Thoracic aorta (tissue), 2 donors: ENCODE results near the gene PDE3B. TPM values are rescaled to one million over a fixed set of nuclear protein-coding genes. Genes with fewer than 3 reads are reported as not detected.

ENCODE experiments used
- ATAC-seq: fragments of 150-250 bp; one replicate; pipeline ENCODE4 v1.8.0; 2017; ENCODE audit warnings: low read depth; ENCODE audit not compliant: insufficient number of reproducible peaks, low FRiP score
- DNase-seq: peaks from one replicate; pipeline ENCODE4 v3.0.0-alpha.2; 2020; ENCODE audit warnings: low spot score
- H3K27ac ChIP-seq, 2 donors: fragments of 200-600 bp; sonication (generic); 1 replicate in 1 of 2; 2 replicates in 1 of 2; pipeline ENCODE4 v1.5.1; 2016; ENCODE audit warnings: mild to moderate bottlenecking in 2 of 2, moderate library complexity in 2 of 2
- H3K27me3 ChIP-seq: fragments of 200-600 bp; sonication (generic); replicated peaks from 2 replicates; pipeline ENCODE4 v1.6.0; 2016; ENCODE audit warnings: mild to moderate bottlenecking; ENCODE audit not compliant: insufficient read depth
- H3K36me3 ChIP-seq: fragments of 200-600 bp; sonication (generic); one replicate; pipeline ENCODE4 v1.5.1; 2016
- H3K4me1 ChIP-seq, 2 donors: fragments of 200-600 bp; sonication (generic); 1 replicate in 1 of 2; 2 replicates in 1 of 2; pipeline versions ENCODE4 v1.5.1 to v1.6.0; 2016; ENCODE audit warnings: low read depth in 2 of 2, mild to moderate bottlenecking in 1 of 2; ENCODE audit not compliant: control insufficient read depth in 1 of 2
- H3K4me3 ChIP-seq: fragments of 200-600 bp; sonication (generic); 2 replicates; pipeline ENCODE4 v1.5.1; 2016; ENCODE audit warnings: mild to moderate bottlenecking
- H3K9me3 ChIP-seq: fragments of 200-600 bp; sonication (generic); 2 replicates; pipeline ENCODE4 v1.5.1; 2016
- CTCF ChIP-seq: fragments of 200-600 bp; sonication (generic); IDR thresholded peaks from one replicate; pipeline ENCODE4 v1.5.1; 2019; ENCODE audit warnings: antibody characterized with exemption
- total RNA-seq, 2 donors: library from RNA; depleted of rRNA; stranded (reverse); fragments of >200 nt; gene quantifications; one replicate each; pipeline versions ENCODE4 v1.1.0 to v1.2.3, GENCODE V29; 2016

The PDE3B gene
- total RNA-seq, 2 donors from 2014 or later = 21.6 to 24.0 TPM

GRCh38 chr11:14842002-14842401, 198.4 kb downstream of the PDE3B start:
- H3K4me3 ChIP-seq = no peak overlapping the region
- DNase-seq (no peak), ATAC-seq (no peak)
- H3K27ac ChIP-seq = no peak overlapping the region
- no peaks in the 10 kb centered on the region for H3K4me1 ChIP-seq
- TF ChIP-seq CTCF = no peak
- no peaks in the 10 kb centered on the region for H3K9me3 ChIP-seq
- no peaks in the 10 kb centered on the region for H3K27me3 ChIP-seq
- H3K36me3 ChIP-seq = no peaks in the 10 kb centered on the region

DNA sequence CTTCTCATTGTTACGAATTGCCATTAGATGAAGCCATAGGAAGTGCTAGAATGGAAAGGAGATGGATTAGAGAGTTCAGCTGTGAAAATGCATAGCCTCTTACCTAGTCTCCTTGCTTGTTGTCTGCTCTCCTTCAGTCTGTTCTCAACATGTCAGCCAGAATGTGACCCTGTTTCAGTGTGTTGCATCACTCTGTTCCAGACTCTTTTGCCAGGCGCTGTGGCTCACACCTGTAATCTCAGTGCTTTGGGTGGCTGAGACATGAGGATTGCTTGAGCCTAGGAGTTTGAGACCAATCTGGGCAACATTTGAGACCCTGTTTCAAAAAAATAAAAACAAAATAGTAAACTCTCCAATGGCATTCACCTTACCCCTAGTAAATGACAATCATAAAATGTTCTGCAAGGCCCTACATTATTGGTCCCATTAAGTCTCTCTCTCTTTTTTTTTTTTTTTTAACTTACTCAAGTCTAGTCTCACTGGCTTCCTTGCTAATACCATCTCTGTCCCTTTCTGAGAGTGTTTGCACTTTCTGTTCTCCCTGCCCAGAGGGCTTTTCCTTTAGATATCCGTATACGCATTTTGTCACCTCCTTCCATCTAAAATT, 209.1 kb downstream of the PDE3B start:
- no peak for ATAC-seq
- H3K4me3 ChIP-seq = no peak overlapping the region

GRCh38 chr11:14854057-14854456, 210.5 kb downstream of the PDE3B start:
- H3K36me3 ChIP-seq = no peaks in the 10 kb centered on the region
- no peaks in the 10 kb centered on the region for H3K27me3 ChIP-seq
- no peaks in the 10 kb centered on the region for H3K9me3 ChIP-seq
- no peak overlapping the region for H3K27ac ChIP-seq
- ATAC-seq = no peak
- TF ChIP-seq CTCF = no peak
- no peaks in the 10 kb centered on the region for H3K4me1 ChIP-seq
- no peak for DNase-seq
- no peak overlapping the region for H3K4me3 ChIP-seq

More for the DNA sequence above, 209.1 kb downstream of the PDE3B start:
- no peak overlapping the region for H3K27ac ChIP-seq
- no peaks in the 10 kb centered on the region for H3K27me3 ChIP-seq
- H3K4me1 ChIP-seq = no peaks in the 10 kb centered on the region
- no peaks in the 10 kb centered on the region for H3K36me3 ChIP-seq
- no peak for TF ChIP-seq CTCF
- DNase-seq = no peak
- H3K9me3 ChIP-seq = no peaks in the 10 kb centered on the region

GRCh38 chr11:14855890-14856289, 212.3 kb downstream of the PDE3B start:
- H3K27me3 ChIP-seq = no peaks in the 10 kb centered on the region
- H3K4me1 ChIP-seq = no peaks in the 10 kb centered on the region
- no peak for TF ChIP-seq CTCF
- no peak overlapping the region for H3K27ac ChIP-seq
- no peaks in the 10 kb centered on the region for H3K9me3 ChIP-seq
- ATAC-seq (no peak), DNase-seq (no peak)
- H3K36me3 ChIP-seq = no peaks in the 10 kb centered on the region
- no peak overlapping the region for H3K4me3 ChIP-seq

DNA sequence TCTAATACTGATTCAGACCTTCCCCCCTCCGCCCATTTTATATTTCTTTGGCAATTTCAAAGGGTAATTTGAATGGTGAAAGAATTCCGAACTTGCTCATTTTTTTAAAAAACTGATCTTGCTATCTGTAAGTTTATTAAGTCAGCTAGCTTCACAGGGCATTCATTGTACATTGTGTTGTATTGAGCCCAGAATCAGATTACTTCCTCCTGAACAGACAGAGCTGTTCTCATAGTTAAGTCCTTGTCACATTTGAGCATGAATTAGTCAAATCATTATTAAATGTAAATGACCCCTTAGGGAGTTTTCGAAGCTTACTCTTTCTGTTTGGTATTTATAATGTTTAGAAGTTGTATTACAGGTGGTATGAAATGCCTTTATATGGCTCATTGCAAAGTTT, 214.0 kb downstream of the PDE3B start:
- H3K4me1 ChIP-seq = no peaks in the 10 kb centered on the region
- no peak for DNase-seq
- ATAC-seq = no peak
- H3K27me3 ChIP-seq = no peaks in the 10 kb centered on the region
- no peak for TF ChIP-seq CTCF
- H3K4me3 ChIP-seq = no peak overlapping the region
- H3K36me3 ChIP-seq = no peaks in the 10 kb centered on the region
- no peaks in the 10 kb centered on the region for H3K9me3 ChIP-seq
- no peak overlapping the region for H3K27ac ChIP-seq
